Effector memory CD8-positive, alpha-beta T cell (primary cell): ENCODE results near the gene TMUB1.

Source experiments
- ATAC-seq: fragments of 150-1000 bp; cut with Tn5 transposase; replicated peaks from 2 replicates; pipeline ENCODE4 v1.10.0; 2021; ENCODE audit warnings: mild to moderate bottlenecking, moderate library complexity
- DNase-seq, 3 experiments: peaks; one replicate each; pipeline ENCODE4 v3.0.0; 2021
- H3K27ac Mint-ChIP-seq, 2 donors: one replicate each; pipeline ENCODE4 v1.8.0; 2022; ENCODE audit warnings: mild to moderate bottlenecking in 2 of 2, mixed read lengths in 2 of 2, moderate library complexity in 2 of 2
- H3K27me3 Mint-ChIP-seq, 2 donors: one replicate each; pipeline ENCODE4 v1.8.0; 2022; ENCODE audit warnings: mixed read lengths in 2 of 2
- H3K36me3 Mint-ChIP-seq: one replicate; pipeline ENCODE4 v1.8.0; 2022; ENCODE audit warnings: mild to moderate bottlenecking, moderate library complexity, mixed read lengths; ENCODE audit not compliant: insufficient read depth
- H3K4me1 Mint-ChIP-seq, 2 donors: one replicate each; pipeline ENCODE4 v1.8.0; 2022; ENCODE audit warnings: low read depth in 2 of 2, mixed read lengths in 2 of 2
- H3K4me3 Mint-ChIP-seq, 2 donors: one replicate each; pipeline ENCODE4 v1.8.0; 2022; ENCODE audit warnings: mild to moderate bottlenecking in 2 of 2, mixed read lengths in 2 of 2, moderate library complexity in 2 of 2
- H3K9me3 Mint-ChIP-seq, 2 donors: one replicate each; pipeline ENCODE4 v1.8.0; 2022; ENCODE audit warnings: mixed read lengths in 2 of 2
- total RNA-seq, 9 experiments: gene quantifications; one replicate each; lab custom pipeline; 2026; lab: John Stamatoyannopoulos, UW

Gene TMUB1, protein sequence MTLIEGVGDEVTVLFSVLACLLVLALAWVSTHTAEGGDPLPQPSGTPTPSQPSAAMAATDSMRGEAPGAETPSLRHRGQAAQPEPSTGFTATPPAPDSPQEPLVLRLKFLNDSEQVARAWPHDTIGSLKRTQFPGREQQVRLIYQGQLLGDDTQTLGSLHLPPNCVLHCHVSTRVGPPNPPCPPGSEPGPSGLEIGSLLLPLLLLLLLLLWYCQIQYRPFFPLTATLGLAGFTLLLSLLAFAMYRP
- total RNA-seq = 21.6 to 39.6 (median 33.5) reads per million in 9 experiments

- peaks cover 0 to 9% of the 10 kb centered on the region in 2 donors for H3K27me3 Mint-ChIP-seq
- ATAC-seq (peak; percentile 67), DNase-seq (peak; percentile 82 to 89 (median 87))
- H3K27ac Mint-ChIP-seq = peak within 1 kb of the TSS; percentile 92 to 96
- no peaks in the 10 kb centered on the region for H3K9me3 Mint-ChIP-seq
- peaks cover 30 to 35% of the 10 kb centered on the region in 2 donors for H3K4me1 Mint-ChIP-seq
- peaks cover 12% of the 10 kb centered on the region for H3K36me3 Mint-ChIP-seq
- peak within 1 kb of the TSS; percentile 94 to 95 for H3K4me3 Mint-ChIP-seq
Observed at GRCh38 chr7:151083071-151083823, at the start of gene TMUB1. TMUB1 (minus strand) TSS chr7:151083493; CDS start chr7:151082563, 930 bp downstream.

DNA sequence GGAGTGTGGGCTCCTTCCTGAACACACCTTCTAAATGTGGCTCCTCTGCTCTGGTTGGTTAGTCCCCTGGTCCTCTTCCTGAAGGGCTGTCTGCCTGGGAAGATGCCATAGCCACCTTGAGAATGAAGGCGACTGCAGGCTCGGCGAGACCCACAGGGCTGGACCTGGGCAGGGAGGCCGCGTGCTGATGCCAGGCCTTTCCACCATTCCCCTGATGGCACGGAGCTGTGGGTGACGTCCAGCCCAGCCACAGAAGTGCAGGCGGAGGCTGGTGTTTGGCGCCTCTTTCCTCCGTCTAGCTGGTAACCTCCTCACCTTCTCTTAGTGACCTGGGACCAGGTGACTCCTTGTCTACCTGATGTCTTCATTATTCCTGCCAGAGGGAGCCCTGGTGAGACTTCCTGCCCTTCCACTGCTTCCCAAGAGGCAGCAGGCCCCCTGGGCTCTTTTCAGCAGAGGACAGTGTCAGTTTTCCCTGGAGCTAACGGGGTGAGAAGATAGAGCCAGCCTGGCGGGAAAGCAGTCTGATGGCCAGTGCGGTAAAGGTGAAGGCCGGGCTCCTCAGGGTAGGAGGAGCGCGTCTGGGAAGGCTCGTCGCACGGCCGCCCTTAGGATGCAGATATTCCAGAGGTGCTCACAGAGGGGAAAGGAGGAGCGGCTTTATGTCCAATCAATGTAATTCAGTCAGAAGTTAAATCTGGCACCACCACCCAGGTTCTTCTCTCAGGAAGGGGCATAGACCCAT lies 49.3 kb upstream of the TMUB1 start:
- Mint-ChIP-seq H3K4me1 (no peaks in the 10 kb centered on the region), H3K27me3 (no peaks in the 10 kb centered on the region), H3K4me3 (no peak overlapping the region), H3K36me3 (peaks cover 4% of the 10 kb centered on the region), H3K27ac (no peak overlapping the region), H3K9me3 (no peaks in the 10 kb centered on the region)
- ATAC-seq = no peak
- DNase-seq = no peak

GRCh38 chr7:151131592-151132293 lies 48.5 kb upstream of the TMUB1 start:
- Mint-ChIP-seq H3K4me1 (peaks cover 0 to 1% of the 10 kb centered on the region in 2 donors), H3K4me3 (no peak overlapping the region), H3K27ac (no peak overlapping the region), H3K36me3 (peaks cover 4% of the 10 kb centered on the region), H3K27me3 (no peaks in the 10 kb centered on the region), H3K9me3 (no peaks in the 10 kb centered on the region)
- DNase-seq (no peak), ATAC-seq (no peak)

- Mint-ChIP-seq H3K9me3 (no peaks in the 10 kb centered on the region), H3K36me3 (peaks cover 4% of the 10 kb centered on the region), H3K27me3 (no peaks in the 10 kb centered on the region), H3K4me1 (peaks cover 0 to 1% of the 10 kb centered on the region in 2 donors), H3K27ac (no peak overlapping the region), H3K4me3 (no peak overlapping the region)
- DNase-seq (no peak), ATAC-seq (no peak)
Observed at GRCh38 chr7:151131224-151131591, 47.9 kb upstream of the TMUB1 start.

DNA sequence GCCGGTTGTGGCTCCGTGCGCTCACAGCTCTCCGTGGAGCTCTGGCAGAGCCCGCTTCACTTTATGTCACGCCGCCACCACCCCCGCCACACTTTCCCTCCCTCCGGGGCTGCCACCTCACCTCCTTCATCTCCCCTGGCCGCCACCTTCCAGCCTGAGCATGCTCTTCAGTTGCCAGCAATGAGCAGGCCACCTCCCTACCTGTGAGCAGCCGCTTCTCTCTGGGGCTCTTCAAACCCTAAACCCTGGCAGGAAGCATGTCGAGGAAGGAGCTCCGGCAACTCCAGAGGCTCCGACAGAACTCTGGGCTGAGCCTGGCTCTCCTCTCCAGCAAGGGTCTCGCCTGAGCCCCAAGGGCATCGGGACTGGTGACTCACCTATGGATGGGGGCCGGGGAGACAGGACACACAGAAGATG lies 47.5 kb upstream of the TMUB1 start:
- no peak overlapping the region for H3K4me3 Mint-ChIP-seq
- peaks cover 4% of the 10 kb centered on the region for H3K36me3 Mint-ChIP-seq
- no peaks in the 10 kb centered on the region for H3K27me3 Mint-ChIP-seq

GRCh38 chr7:151129960-151130591 lies 46.8 kb upstream of the TMUB1 start:
- no peak for DNase-seq
- Mint-ChIP-seq H3K9me3 (no peaks in the 10 kb centered on the region), H3K27me3 (no peaks in the 10 kb centered on the region), H3K4me1 (peaks cover 0 to 1% of the 10 kb centered on the region in 2 donors), H3K36me3 (peaks cover 8% of the 10 kb centered on the region), H3K27ac (no peak overlapping the region), H3K4me3 (no peak overlapping the region)
- no peak for ATAC-seq

More for the DNA sequence above, 47.5 kb upstream of the TMUB1 start:
- DNase-seq (no peak), ATAC-seq (no peak)
- no peak overlapping the region for H3K27ac Mint-ChIP-seq
- H3K4me1 Mint-ChIP-seq = peaks cover 0 to 1% of the 10 kb centered on the region in 2 donors
- no peaks in the 10 kb centered on the region for H3K9me3 Mint-ChIP-seq

DNA sequence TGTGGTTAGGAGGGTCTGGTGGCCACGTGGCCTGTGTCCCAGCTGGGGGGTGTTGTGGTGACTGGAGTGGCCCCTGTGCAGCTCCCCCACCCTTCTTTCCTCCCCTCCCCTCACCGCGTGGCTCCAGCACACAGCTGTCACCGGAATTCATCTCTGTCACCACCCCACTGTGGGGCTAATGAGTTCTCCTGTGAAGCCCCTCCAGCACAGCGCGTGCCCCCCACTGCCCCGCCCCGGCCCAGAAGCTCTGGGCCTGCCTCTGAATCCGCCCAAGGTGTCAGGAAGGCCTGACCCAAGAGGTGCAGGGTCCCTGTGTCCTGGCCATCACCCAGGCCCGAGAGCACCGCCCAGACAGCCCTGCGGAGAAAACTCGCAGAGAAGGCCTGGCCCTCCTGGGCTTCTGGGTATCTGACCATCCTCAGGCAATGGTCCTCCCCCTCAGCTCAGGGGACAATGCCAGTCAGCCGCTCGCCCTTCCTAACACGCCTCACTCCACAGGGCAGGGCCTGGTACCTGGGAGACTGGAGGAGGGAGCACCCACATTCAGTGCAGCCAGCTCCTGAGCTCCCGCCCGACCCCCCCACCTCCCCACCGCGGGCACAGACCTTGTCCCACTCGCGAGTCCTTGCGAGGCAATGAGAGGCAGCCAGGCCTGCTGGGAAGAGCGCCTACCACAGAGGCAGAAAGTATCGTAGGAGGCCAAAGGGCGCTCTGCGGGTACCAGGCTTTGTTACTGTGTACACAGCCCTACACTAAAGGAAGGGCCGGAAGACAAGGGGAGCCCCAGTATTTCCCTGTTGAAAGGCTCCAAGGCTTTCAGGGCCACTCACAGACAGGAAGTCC lies 46.0 kb upstream of the TMUB1 start:
- peaks cover under 1 to 2% of the 10 kb centered on the region in 2 donors for H3K4me1 Mint-ChIP-seq
- H3K4me3 Mint-ChIP-seq = no peak overlapping the region
- ATAC-seq = no peak
- no peak for DNase-seq
- no peaks in the 10 kb centered on the region for H3K9me3 Mint-ChIP-seq
- H3K27me3 Mint-ChIP-seq = no peaks in the 10 kb centered on the region
- no peak overlapping the region for H3K27ac Mint-ChIP-seq
- H3K36me3 Mint-ChIP-seq = peaks cover 8% of the 10 kb centered on the region

DNA sequence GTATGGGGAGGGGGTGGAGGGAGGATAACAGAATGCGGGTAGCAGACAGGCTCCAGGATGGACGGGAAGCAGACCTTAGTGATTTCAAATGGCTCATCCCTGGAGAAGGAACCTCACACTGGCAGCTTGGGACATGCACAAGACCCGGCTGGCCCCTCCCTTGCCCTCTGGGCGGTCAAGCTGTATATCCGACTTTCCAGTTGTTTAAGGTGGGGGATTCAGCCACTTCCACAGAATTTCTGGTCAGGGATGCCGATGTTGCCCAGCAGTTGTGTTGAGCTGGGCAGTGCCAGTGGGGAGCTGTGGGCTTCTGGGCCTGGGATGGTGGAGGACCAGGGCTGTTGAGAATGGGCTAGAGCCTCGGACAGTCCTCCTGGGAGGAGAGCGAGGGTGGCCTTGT lies 45.4 kb upstream of the TMUB1 start:
- peaks cover 9% of the 10 kb centered on the region for H3K36me3 Mint-ChIP-seq
- no peak overlapping the region for H3K4me3 Mint-ChIP-seq
- H3K27me3 Mint-ChIP-seq = no peaks in the 10 kb centered on the region
- peaks cover 6 to 8% of the 10 kb centered on the region in 2 donors for H3K4me1 Mint-ChIP-seq
- ATAC-seq (no peak), DNase-seq (no peak)
- H3K9me3 Mint-ChIP-seq = no peaks in the 10 kb centered on the region
- no peak overlapping the region for H3K27ac Mint-ChIP-seq

DNA sequence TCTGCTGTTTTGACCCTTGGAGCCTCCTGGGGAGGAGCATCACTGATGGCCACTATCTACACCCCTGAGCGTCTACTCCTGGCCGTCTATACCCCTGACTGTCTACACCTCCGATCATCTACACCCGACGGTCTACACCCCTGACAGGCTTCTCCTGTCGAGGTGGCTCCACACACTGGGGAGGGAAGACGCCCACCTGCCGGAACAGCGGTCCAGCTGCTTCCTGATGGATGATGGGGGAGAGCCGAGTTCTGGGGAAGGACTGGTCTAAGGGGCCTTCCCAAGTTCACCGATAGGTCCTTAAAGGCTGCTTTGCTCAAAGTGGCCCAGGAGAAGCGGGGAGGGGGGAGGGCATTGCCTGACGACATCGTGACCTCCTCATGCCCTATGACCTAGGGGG lies 44.9 kb upstream of the TMUB1 start:
- Mint-ChIP-seq H3K9me3 (no peaks in the 10 kb centered on the region), H3K27me3 (no peaks in the 10 kb centered on the region), H3K4me3 (no peak overlapping the region), H3K27ac (peak overlapping the region in 1 of 2 donors; percentile 65), H3K36me3 (peaks cover 14% of the 10 kb centered on the region), H3K4me1 (peaks cover 11 to 12% of the 10 kb centered on the region in 2 donors)
- DNase-seq (no peak), ATAC-seq (no peak)

DNA sequence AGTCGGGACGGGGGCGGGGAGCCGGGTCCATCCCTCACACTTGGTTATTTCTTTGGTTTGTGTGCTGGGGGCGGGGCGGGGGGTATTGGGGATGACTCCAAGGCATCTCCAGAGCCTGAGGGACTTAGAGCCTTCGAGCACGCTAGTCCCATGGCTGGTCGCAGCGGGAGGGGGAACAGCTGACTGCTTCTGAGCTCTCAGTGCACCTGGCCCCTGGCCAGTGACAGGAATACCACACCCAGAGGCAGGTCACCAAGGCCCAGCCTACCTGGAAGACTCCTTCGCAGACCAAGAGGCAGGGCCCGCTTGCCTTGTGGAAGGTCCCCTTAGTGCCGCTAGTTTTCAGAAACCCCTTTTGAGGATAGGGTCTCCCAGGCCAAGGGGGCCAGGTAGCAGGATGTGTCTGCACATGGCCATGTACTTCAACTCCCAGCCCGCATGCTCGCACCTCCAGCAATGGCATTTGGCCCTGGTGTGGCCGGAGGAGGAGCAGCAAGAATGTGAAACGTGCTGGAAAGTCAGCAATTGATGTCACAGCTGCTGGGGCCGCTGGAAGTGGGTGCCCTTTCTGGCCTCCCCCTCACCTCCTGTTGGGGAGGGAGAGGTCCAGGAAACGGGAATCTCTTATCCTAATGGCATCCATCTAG lies 43.3 kb upstream of the TMUB1 start:
- no peaks in the 10 kb centered on the region for H3K9me3 Mint-ChIP-seq
- H3K4me1 Mint-ChIP-seq = peaks cover 11 to 13% of the 10 kb centered on the region in 2 donors

GRCh38 chr7:151125846-151126481 lies 42.7 kb upstream of the TMUB1 start:
- no peak for ATAC-seq
- Mint-ChIP-seq H3K4me3 (no peak overlapping the region), H3K36me3 (peaks cover 12% of the 10 kb centered on the region), H3K4me1 (peaks cover 11 to 13% of the 10 kb centered on the region in 2 donors), H3K27ac (no peak overlapping the region), H3K27me3 (no peaks in the 10 kb centered on the region), H3K9me3 (no peaks in the 10 kb centered on the region)
- DNase-seq = no peak

More for the DNA sequence above, 43.3 kb upstream of the TMUB1 start:
- H3K27ac Mint-ChIP-seq = no peak overlapping the region
- DNase-seq = no peak
- H3K27me3 Mint-ChIP-seq = no peaks in the 10 kb centered on the region
- H3K36me3 Mint-ChIP-seq = peaks cover 10% of the 10 kb centered on the region
- H3K4me3 Mint-ChIP-seq = no peak overlapping the region
- no peak for ATAC-seq
